Cerebellar nuclear complex (tissue), 1 donor: ENCODE results near the gene OBSCN.
"Not testable (repeated sequence)": the region's sequence is repeated elsewhere in the genome, so short reads cannot be mapped to it uniquely, and the experiment has no call there.

ENCODE experiments used
- DNase-seq, 2 experiments: peaks; one replicate each; lab custom pipeline; 2025; lab: John Stamatoyannopoulos, UW

Gene OBSCN

GRCh38 chr1:228213917-228214808 is 6.3 kb downstream of the OBSCN start:
- no peak for DNase-seq

- DNase-seq, result no peak
Observed at GRCh38 chr1:228214921-228215662, 7.2 kb downstream of the OBSCN start.

GRCh38 chr1:228215663-228216116 is 7.8 kb downstream of the OBSCN start:
- no peak for DNase-seq

- no peak for DNase-seq
Observed at GRCh38 chr1:228216371-228217320, 8.8 kb downstream of the OBSCN start.

GRCh38 chr1:228217551-228218344 is 9.9 kb downstream of the OBSCN start:
- no peak for DNase-seq

- no peak for DNase-seq
Observed at GRCh38 chr1:228218513-228219244, 10.8 kb downstream of the OBSCN start.

GRCh38 chr1:228219245-228219961 is 11.6 kb downstream of the OBSCN start:
- no peak for DNase-seq

GRCh38 chr1:228219962-228220780 is 12.3 kb downstream of the OBSCN start:
- no peak for DNase-seq

- not testable (repeated sequence) for DNase-seq
Observed at GRCh38 chr1:228221097-228221496, 13.3 kb downstream of the OBSCN start.

GRCh38 chr1:228222548-228222947 is 14.7 kb downstream of the OBSCN start:
- no peak for DNase-seq

- DNase-seq, result no peak
Observed at GRCh38 chr1:228224198-228225164, 16.6 kb downstream of the OBSCN start.

GRCh38 chr1:228225165-228225710 is 17.4 kb downstream of the OBSCN start:
- no peak for DNase-seq

GRCh38 chr1:228225740-228226139 is 17.9 kb downstream of the OBSCN start:
- no peak for DNase-seq

- DNase-seq, result no peak
Observed at GRCh38 chr1:228226141-228226874, 18.5 kb downstream of the OBSCN start.

- no peak for DNase-seq
Observed at GRCh38 chr1:228226956-228227791, 19.3 kb downstream of the OBSCN start.

GRCh38 chr1:228228147-228228546 is 20.3 kb downstream of the OBSCN start:
- not testable (repeated sequence) for DNase-seq
